DND-41 (cell line): Measurements from ENCODE around the gene CLCNKB.

Source experiments
- ATAC-seq: fragments of 200-7000 bp; cut with Tn5 transposase; 3 replicates; pipeline ENCODE4 v1.9.1; 2021; ENCODE audit warnings: low read depth; ENCODE audit not compliant: insufficient read depth
- DNase-seq: peaks from one replicate; pipeline ENCODE4 v3.0.0-alpha.2; 2020
- H2AFZ ChIP-seq: 2 replicates; pipeline ENCODE4 v1.6.0; 2012; ENCODE audit warnings: low read depth, low read length
- H3K27ac ChIP-seq: 2 replicates; pipeline ENCODE4 v1.5.1; 2012; ENCODE audit warnings: low read length, inconsistent platforms
- H3K27me3 ChIP-seq: fragments of 200-600 bp; sonication (generic); 2 replicates; pipeline ENCODE4 v1.6.0; 2012; ENCODE audit warnings: low read length, mild to moderate bottlenecking, inconsistent platforms; ENCODE audit not compliant: insufficient read depth, poor library complexity
- H3K36me3 ChIP-seq: 2 replicates; pipeline ENCODE4 v1.5.1; 2012; ENCODE audit warnings: low read length, inconsistent platforms; ENCODE audit not compliant: insufficient read depth
- H3K4me1 ChIP-seq: 2 replicates; pipeline ENCODE4 v1.5.1; 2012; ENCODE audit warnings: mild to moderate bottlenecking, low read length; ENCODE audit not compliant: insufficient read depth
- H3K4me2 ChIP-seq: 2 replicates; pipeline ENCODE4 v1.6.0; 2012; ENCODE audit warnings: mild to moderate bottlenecking, moderate library complexity, low read length, inconsistent platforms; ENCODE audit not compliant: insufficient read depth
- H3K4me3 ChIP-seq, 2 experiments: fragments of 200-600 bp in 1 of 2; shearing (Covaris generic) in 1 of 2; 2 replicates each; pipeline ENCODE4 v1.5.1; 2012 to 2016; ENCODE audit warnings: inconsistent platforms in 2 of 2, low read length in 2 of 2, mild to moderate bottlenecking in 2 of 2, low read depth in 1 of 2, moderate library complexity in 1 of 2
- H3K79me2 ChIP-seq: 2 replicates; pipeline ENCODE4 v1.6.0; 2012; ENCODE audit warnings: low read length, inconsistent platforms; ENCODE audit not compliant: insufficient read depth
- H3K9ac ChIP-seq: 2 replicates; pipeline ENCODE4 v1.6.0; 2012; ENCODE audit warnings: low read depth, mild to moderate bottlenecking, inconsistent platforms, low read length, moderate library complexity
- H3K9me3 ChIP-seq: 2 replicates; pipeline ENCODE4 v1.5.1; 2012; ENCODE audit warnings: low read length, moderate library complexity, mild to moderate bottlenecking, inconsistent platforms; ENCODE audit not compliant: insufficient read depth, severe bottlenecking
- H4K20me1 ChIP-seq: 2 replicates; pipeline ENCODE4 v1.6.0; 2012; ENCODE audit warnings: low read length; ENCODE audit not compliant: insufficient read depth
- EZH2 ChIP-seq: IDR thresholded peaks from 3 replicates; pipeline ENCODE4 v1.6.1; 2012; ENCODE audit warnings: borderline replicate concordance, low read depth, mild to moderate bottlenecking, moderate library complexity, low read length, inconsistent platforms; ENCODE audit not compliant: severe bottlenecking
- TF ChIP-seq, protein P1 (sequence below): IDR thresholded peaks from 2 replicates; pipeline ENCODE4 v1.5.1; 2012; ENCODE audit warnings: borderline replicate concordance, low read length, moderate library complexity, mild to moderate bottlenecking; ENCODE audit not compliant: poor library complexity, severe bottlenecking; ENCODE audit errors: extremely low read depth

The CLCNKB gene

DNA sequence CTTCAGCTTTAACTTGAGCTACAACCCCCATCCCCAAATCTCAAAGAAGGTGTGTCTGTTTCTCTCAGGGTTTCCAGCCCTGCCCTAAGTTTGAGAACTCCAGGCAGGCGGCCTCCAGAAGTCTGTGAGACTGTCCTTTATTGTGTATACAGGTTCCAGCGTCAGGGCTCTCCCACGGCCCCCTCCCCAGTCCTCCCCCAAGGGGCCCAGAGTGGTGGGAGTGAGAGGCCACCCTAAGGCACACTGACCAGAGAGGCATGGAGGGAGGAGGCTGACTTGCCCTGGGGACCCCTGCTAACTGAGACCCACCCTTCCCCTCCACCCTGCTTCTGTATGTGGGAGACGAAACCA is 29.7 kb upstream of the CLCNKB start:
- Histone ChIP-seq H3K4me3 (no peak overlapping the region), H3K4me2 (no peak overlapping the region), H3K27me3 (no peaks in the 10 kb centered on the region), H2AFZ (no peak overlapping the region), H4K20me1 (0 out of 2 replicates have a peak, but pooled peaks cover 10% of the 10 kb centered on the region), H3K79me2 (no peaks in the 10 kb centered on the region), H3K27ac (no peak overlapping the region), H3K36me3 (no peaks in the 10 kb centered on the region), H3K9ac (no peak overlapping the region), H3K4me1 (no peaks in the 10 kb centered on the region), H3K9me3 (no peaks in the 10 kb centered on the region)
- no peak for DNase-seq
- ATAC-seq: no peak
- TF ChIP-seq EZH2: no peak
- TF ChIP-seq, protein P1, sequence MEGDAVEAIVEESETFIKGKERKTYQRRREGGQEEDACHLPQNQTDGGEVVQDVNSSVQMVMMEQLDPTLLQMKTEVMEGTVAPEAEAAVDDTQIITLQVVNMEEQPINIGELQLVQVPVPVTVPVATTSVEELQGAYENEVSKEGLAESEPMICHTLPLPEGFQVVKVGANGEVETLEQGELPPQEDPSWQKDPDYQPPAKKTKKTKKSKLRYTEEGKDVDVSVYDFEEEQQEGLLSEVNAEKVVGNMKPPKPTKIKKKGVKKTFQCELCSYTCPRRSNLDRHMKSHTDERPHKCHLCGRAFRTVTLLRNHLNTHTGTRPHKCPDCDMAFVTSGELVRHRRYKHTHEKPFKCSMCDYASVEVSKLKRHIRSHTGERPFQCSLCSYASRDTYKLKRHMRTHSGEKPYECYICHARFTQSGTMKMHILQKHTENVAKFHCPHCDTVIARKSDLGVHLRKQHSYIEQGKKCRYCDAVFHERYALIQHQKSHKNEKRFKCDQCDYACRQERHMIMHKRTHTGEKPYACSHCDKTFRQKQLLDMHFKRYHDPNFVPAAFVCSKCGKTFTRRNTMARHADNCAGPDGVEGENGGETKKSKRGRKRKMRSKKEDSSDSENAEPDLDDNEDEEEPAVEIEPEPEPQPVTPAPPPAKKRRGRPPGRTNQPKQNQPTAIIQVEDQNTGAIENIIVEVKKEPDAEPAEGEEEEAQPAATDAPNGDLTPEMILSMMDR: no peak

DNA sequence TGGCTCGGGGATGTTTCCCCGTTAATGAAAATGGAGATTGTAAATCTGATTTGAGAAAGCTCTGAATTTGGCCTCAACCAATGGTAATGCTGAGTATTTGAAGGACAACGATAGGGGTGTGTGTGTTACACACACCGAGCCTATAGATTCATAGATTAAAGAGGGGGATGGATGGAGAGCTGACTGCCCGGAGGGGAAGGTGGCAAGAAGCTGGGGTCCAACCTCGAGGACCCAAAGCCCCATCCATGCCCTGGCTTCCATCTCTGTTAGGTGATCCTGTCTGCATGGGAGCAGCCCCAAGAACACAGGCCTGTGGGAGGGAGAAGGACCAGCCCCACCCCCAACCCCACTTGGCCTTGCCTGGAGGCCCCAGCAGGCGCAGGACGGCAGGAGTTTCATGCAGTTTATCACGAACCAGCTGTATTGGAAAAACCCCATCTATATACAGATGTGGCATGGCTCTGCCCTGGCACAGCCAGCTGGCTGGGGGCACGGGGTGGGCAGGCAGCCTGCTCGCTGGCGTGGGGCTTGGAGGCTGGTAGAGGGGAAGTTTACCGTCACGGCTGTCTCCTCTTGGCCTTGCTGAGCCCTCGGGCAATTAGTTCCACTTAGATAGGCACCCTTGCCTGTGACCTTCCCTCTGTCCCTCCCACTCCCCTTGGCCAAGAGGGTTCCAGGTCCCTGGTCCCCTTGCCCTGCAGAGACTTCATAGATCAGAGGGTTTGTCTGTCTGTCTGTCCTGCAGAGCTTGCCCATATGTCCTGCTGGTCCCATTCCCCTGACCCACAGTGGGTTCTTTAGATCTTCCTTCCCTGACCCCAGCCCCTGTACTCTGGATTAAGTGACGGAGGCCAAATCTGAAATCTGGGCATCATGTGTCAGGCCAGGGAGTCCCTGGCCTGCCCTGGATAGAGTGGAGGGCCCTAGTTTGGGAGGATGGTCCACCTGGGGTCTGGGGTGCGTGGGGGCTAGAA is 28.8 kb upstream of the CLCNKB start:
- Histone ChIP-seq H3K9ac (no peak overlapping the region), H3K27me3 (peaks cover 1% of the 10 kb centered on the region), H3K4me2 (no peak overlapping the region), H3K27ac (no peak overlapping the region), H3K36me3 (no peaks in the 10 kb centered on the region), H3K4me1 (no peaks in the 10 kb centered on the region), H3K4me3 (no peak overlapping the region), H2AFZ (no peak overlapping the region), H3K79me2 (no peaks in the 10 kb centered on the region), H3K9me3 (no peaks in the 10 kb centered on the region), H4K20me1 (peaks cover 7% of the 10 kb centered on the region; the same call in 1 of the 2 replicates)
- ATAC-seq (no peak), DNase-seq (no peak)
- TF ChIP-seq EZH2: no peak
- TF ChIP-seq, protein P1: no peak

DNA sequence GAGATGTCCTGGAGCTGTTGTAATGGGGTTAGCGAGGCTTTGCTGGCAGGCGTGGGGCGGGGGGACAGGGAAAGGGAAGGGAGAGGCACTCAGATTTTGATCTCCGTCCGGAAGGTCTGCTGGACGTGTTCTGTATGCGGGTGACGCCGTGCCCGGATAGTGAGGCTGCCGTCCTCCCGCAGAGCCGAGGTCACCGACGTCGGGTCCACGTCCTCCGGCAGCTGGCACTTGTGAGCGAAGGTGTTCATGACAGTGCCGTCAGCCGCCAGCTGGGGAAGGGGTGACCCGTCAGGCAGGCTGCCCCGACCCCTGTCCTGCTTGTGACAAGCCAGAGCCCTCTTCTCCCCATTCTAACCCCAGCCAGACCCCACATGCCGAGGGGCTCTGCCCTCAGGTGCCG is 28.1 kb upstream of the CLCNKB start:
- ATAC-seq (no peak), DNase-seq (no peak)
- Histone ChIP-seq H3K4me1 (no peaks in the 10 kb centered on the region), H4K20me1 (peaks cover 6% of the 10 kb centered on the region; the same call in 1 of the 2 replicates), H3K4me3 (no peak overlapping the region), H3K27me3 (peaks cover 8% of the 10 kb centered on the region), H3K36me3 (no peaks in the 10 kb centered on the region), H3K79me2 (no peaks in the 10 kb centered on the region), H3K27ac (no peak overlapping the region), H3K9ac (no peak overlapping the region), H3K9me3 (no peaks in the 10 kb centered on the region), H3K4me2 (no peak overlapping the region), H2AFZ (no peak overlapping the region)
- no peak for TF ChIP-seq EZH2
- TF ChIP-seq, protein P1: no peak
